ENCODE measurements around the gene DDX51.

GRCh38 chr12:132133952-132134652 lies 10.0 kb downstream of the DDX51 start:
- TF ChIP-seq REST (IDR thresholded peaks at IDR 0.05; ENCODE audit: insufficient read depth in 1 of 2, low read depth in 2 of 2, low read length in 2 of 2), result no peak
- no peak for TF ChIP-seq POLR2AphosphoS5 (IDR thresholded peaks at IDR 0.05; ENCODE audit: low read depth, low read length)
- TF ChIP-seq TAF1 (IDR thresholded peaks at IDR 0.05; ENCODE audit: borderline replicate concordance, insufficient read depth, low read length), result no peak
- TF ChIP-seq SIN3A (IDR thresholded peaks at IDR 0.05; ENCODE audit: borderline replicate concordance, insufficient read depth, low read length), result no peak

Data from PFSK-1 (cell line).